Stomach (tissue), 4 donors: Measurements from ENCODE around the gene PJVK.

Experiments
- EP300 ChIP-seq: sonication (generic); formaldehyde crosslinking; IDR thresholded peaks from one replicate; pipeline ENCODE4 v1.6.1; 2017; ENCODE audit warnings: antibody characterized with exemption
- POLR2A ChIP-seq, 4 donors: fragments of 450-650 bp; IDR thresholded peaks; one replicate each; pipeline ENCODE4 v1.6.1; 2016; ENCODE audit warnings: antibody characterized with exemption in 4 of 4, control low read depth in 2 of 4, mild to moderate bottlenecking in 1 of 4, moderate library complexity in 1 of 4
- POLR2AphosphoS5 ChIP-seq, 3 donors: sonication (generic); formaldehyde crosslinking; IDR thresholded peaks; one replicate each; pipeline ENCODE4 v1.6.1; 2016; ENCODE audit warnings: antibody characterized with exemption in 3 of 3
- TF ChIP-seq, protein P1 (sequence below), 7 experiments: fragments of 450-650 bp in 4 of 7; fragments of 200-600 bp in 3 of 7; sonication (generic) in 3 of 7; IDR thresholded peaks; one replicate each; pipeline ENCODE4 v1.5.1; 2016 to 2019; ENCODE audit warnings: antibody characterized with exemption in 7 of 7, control low read depth in 2 of 7, mild to moderate bottlenecking in 1 of 7

DNA sequence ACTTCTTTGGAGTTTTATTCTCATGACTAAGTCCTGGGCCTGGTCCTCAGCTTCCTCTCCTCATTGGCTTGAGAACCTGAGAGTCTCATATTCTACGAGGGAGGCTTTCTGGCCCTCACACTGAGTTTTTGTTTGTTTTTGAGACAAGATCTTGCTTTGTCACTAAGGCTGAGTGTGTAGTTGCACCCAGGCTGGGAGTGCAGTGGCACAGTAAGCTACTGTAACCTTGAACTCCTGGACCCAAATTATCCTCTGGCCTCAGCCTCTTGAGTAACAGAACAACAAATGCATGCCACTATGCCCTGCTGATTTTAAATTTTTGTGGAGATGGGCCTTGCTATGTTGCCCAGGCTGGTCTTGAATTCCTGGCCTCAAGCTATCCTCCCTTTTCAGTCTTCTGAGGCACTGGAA is 22.8 kb upstream of the PJVK start:
- TF ChIP-seq, protein P1, sequence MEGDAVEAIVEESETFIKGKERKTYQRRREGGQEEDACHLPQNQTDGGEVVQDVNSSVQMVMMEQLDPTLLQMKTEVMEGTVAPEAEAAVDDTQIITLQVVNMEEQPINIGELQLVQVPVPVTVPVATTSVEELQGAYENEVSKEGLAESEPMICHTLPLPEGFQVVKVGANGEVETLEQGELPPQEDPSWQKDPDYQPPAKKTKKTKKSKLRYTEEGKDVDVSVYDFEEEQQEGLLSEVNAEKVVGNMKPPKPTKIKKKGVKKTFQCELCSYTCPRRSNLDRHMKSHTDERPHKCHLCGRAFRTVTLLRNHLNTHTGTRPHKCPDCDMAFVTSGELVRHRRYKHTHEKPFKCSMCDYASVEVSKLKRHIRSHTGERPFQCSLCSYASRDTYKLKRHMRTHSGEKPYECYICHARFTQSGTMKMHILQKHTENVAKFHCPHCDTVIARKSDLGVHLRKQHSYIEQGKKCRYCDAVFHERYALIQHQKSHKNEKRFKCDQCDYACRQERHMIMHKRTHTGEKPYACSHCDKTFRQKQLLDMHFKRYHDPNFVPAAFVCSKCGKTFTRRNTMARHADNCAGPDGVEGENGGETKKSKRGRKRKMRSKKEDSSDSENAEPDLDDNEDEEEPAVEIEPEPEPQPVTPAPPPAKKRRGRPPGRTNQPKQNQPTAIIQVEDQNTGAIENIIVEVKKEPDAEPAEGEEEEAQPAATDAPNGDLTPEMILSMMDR (IDR thresholded peaks at IDR 0.05): no peak
- no peak for TF ChIP-seq EP300
- no peak for TF ChIP-seq POLR2A (IDR thresholded peaks at IDR 0.05)
- no peak for TF ChIP-seq POLR2AphosphoS5 (IDR thresholded peaks at IDR 0.05)
